Measurements from ENCODE around the gene IFT25. TPM values are rescaled to one million over a fixed set of nuclear protein-coding genes. Genes with fewer than 3 reads are reported as not detected.
A peak's percentile ranks its signal among the peaks of the same experiment; 100 is the strongest.

Gene IFT25
- polyA plus RNA-seq, 1 experiment, result 54.2 TPM

- H3K27ac ChIP-seq (ENCODE audit: low read depth, low read length), result no peak overlapping the region
- DNase-seq (ENCODE audit: low read depth, low spot score), result no peak
- H3K9me3 ChIP-seq (ENCODE audit: control insufficient read depth, insufficient read depth, low read length), result no peaks in the 10 kb centered on the region; the same call in 1 of the 2 replicates
- no peaks in the 10 kb centered on the region for H3K27me3 ChIP-seq (ENCODE audit: control insufficient read depth, insufficient read depth, low read length)
- CTCF ChIA-PET, result no interaction called here
- no peak for TF ChIP-seq CTCF (IDR thresholded peaks at IDR 0.05; ENCODE audit: low read depth, low read length)
- POLR2A ChIA-PET, result no interaction called here
- H3K4me3 ChIP-seq (ENCODE audit: low read depth, low read length), result no peak overlapping the region
Measured at GRCh38 chr1:53943090-53943489, 2.4 kb downstream of the IFT25 start.

GRCh38 chr1:53942127-53942957 is 3.2 kb downstream of the IFT25 start:
- Histone ChIP-seq H3K27ac (ENCODE audit: low read depth, low read length) (no peak overlapping the region), H3K9me3 (ENCODE audit: control insufficient read depth, insufficient read depth, low read length) (no peaks in the 10 kb centered on the region; the same call in 1 of the 2 replicates), H3K27me3 (ENCODE audit: control insufficient read depth, insufficient read depth, low read length) (no peaks in the 10 kb centered on the region), H3K4me3 (ENCODE audit: low read depth, low read length) (no peak overlapping the region)
- TF ChIP-seq CTCF (IDR thresholded peaks at IDR 0.05; ENCODE audit: low read depth, low read length), result no peak
- ChIA-PET POLR2A (no interaction called here), CTCF (no interaction called here)
- DNase-seq (ENCODE audit: low read depth, low spot score), result no peak

- ChIA-PET POLR2A (no interaction called here), CTCF (interaction anchor here (1.1 kb wide), 1 partner anchor 14 kb away, joined by 4 read pairs; no protein-coding TSS in a partner anchor)
- no peak for TF ChIP-seq CTCF (IDR thresholded peaks at IDR 0.05; ENCODE audit: low read depth, low read length)
- DNase-seq (ENCODE audit: low read depth, low spot score), result peak; percentile 53
- no peaks in the 10 kb centered on the region for H3K27me3 ChIP-seq (ENCODE audit: control insufficient read depth, insufficient read depth, low read length)
- H3K27ac ChIP-seq (ENCODE audit: low read depth, low read length), result no peak overlapping the region
- H3K4me3 ChIP-seq (ENCODE audit: low read depth, low read length), result no peak overlapping the region
- peaks cover 13% of the 10 kb centered on the region for H3K9me3 ChIP-seq (ENCODE audit: control insufficient read depth, insufficient read depth, low read length)
Measured at GRCh38 chr1:53938136-53938830, 7.2 kb downstream of the IFT25 start.

GRCh38 chr1:53936430-53936829 is 9.1 kb downstream of the IFT25 start:
- no peak for DNase-seq (ENCODE audit: low read depth, low spot score)
- Histone ChIP-seq H3K27me3 (ENCODE audit: control insufficient read depth, insufficient read depth, low read length) (no peaks in the 10 kb centered on the region), H3K27ac (ENCODE audit: low read depth, low read length) (no peak overlapping the region), H3K4me3 (ENCODE audit: low read depth, low read length) (no peak overlapping the region), H3K9me3 (ENCODE audit: control insufficient read depth, insufficient read depth, low read length) (peaks cover 26% of the 10 kb centered on the region)
- POLR2A ChIA-PET, result no interaction called here
- no peak for TF ChIP-seq CTCF (IDR thresholded peaks at IDR 0.05; ENCODE audit: low read depth, low read length)
- CTCF ChIA-PET, result no interaction called here

- H3K27me3 ChIP-seq (ENCODE audit: control insufficient read depth, insufficient read depth, low read length), result no peaks in the 10 kb centered on the region
- CTCF ChIA-PET, result no interaction called here
Measured at GRCh38 chr1:53934170-53934765, 11.2 kb downstream of the IFT25 start.

More at GRCh38 chr1:53934170-53934765, 11.2 kb downstream of the IFT25 start:
- POLR2A ChIA-PET, result no interaction called here
- Histone ChIP-seq H3K27ac (ENCODE audit: low read depth, low read length) (no peak overlapping the region), H3K4me3 (ENCODE audit: low read depth, low read length) (no peak overlapping the region), H3K9me3 (ENCODE audit: control insufficient read depth, insufficient read depth, low read length) (peaks cover 26% of the 10 kb centered on the region)
- DNase-seq (ENCODE audit: low read depth, low spot score), result no peak
- no peak for TF ChIP-seq CTCF (IDR thresholded peaks at IDR 0.05; ENCODE audit: low read depth, low read length)
